Measurements from ENCODE around the gene OBSCN.

GRCh38 chr1:228218513-228219244, 10.8 kb downstream of the OBSCN start:
- TF ChIP-seq CTCF (IDR thresholded peaks at IDR 0.05): no peak
- TF ChIP-seq POLR2A (IDR thresholded peaks at IDR 0.05): no peak

Measured in suprapubic skin (tissue), 3 donors.